ENCODE results near the gene EEF2K.

DNA sequence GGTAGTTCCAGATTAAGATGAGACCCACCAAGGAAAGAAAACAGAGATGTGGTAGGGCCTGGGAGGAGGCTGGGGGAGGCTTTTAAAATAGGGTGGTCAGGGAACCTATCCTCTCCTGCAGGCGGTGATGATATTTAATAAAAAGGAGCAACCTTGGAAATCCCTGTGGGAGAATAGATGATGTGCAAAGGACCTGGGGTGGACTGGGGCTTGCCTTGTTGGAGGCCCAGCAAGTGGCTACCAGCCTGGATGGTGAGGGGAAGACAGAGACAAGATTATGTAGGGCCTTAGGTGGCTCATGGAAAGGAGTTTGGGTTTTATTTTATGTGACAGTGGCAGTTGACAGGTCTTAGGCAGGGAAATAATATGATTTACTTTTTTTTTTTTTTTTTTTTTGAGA is 93.0 kb downstream of the EEF2K start:
- TF ChIP-seq CTCF (IDR thresholded peaks at IDR 0.05): no peak
- no peak for TF ChIP-seq ZFX (IDR thresholded peaks at IDR 0.05; ENCODE audit: borderline replicate concordance)
